Astrocyte of the spinal cord (primary cell): ENCODE data around the gene CLEC5A.

Source experiments
- DNase-seq: peaks from one replicate; pipeline ENCODE4 v3.0.0; 2011; ENCODE audit warnings: low read depth, low spot score
- H3K4me3 ChIP-seq: 2 replicates; pipeline ENCODE4 v1.5.1; 2011; ENCODE audit warnings: low read depth, mild to moderate bottlenecking, low read length, moderate library complexity
- in situ Hi-C: cut with HindIII; loops from 2 replicates; pipeline ENCODE4 v1.10.0; 2017; ENCODE audit warnings: low sequenced_read_pairs
- TF ChIP-seq, protein P1 (sequence below): IDR thresholded peaks from 2 replicates; pipeline ENCODE4 v1.5.1; 2012; ENCODE audit warnings: low read depth, mild to moderate bottlenecking, low read length, inconsistent platforms

The CLEC5A gene

DNA sequence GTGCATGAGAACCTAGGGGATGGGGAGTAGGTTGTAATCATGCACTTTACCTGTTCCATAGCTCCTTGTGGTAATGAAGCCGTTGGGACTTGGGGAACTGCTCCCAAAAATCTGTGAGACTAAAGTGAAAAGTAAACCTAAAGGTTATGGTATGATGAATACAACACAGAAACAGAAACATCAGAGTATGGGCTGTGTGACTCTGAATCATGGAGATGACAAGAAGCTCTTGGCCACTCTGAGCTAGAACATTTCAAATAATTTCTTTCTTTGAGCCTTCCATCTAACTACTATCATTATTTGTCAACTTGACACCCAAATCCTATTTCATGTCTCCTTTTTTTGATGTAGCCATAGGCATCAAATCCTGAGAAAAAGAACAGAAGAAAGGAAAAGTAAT lies 2.9 kb downstream of the CLEC5A start:
- in situ Hi-C loops: no loop called here
- H3K4me3 ChIP-seq: no peak overlapping the region
- TF ChIP-seq, protein P1, sequence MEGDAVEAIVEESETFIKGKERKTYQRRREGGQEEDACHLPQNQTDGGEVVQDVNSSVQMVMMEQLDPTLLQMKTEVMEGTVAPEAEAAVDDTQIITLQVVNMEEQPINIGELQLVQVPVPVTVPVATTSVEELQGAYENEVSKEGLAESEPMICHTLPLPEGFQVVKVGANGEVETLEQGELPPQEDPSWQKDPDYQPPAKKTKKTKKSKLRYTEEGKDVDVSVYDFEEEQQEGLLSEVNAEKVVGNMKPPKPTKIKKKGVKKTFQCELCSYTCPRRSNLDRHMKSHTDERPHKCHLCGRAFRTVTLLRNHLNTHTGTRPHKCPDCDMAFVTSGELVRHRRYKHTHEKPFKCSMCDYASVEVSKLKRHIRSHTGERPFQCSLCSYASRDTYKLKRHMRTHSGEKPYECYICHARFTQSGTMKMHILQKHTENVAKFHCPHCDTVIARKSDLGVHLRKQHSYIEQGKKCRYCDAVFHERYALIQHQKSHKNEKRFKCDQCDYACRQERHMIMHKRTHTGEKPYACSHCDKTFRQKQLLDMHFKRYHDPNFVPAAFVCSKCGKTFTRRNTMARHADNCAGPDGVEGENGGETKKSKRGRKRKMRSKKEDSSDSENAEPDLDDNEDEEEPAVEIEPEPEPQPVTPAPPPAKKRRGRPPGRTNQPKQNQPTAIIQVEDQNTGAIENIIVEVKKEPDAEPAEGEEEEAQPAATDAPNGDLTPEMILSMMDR: no peak
- DNase-seq: no peak

DNA sequence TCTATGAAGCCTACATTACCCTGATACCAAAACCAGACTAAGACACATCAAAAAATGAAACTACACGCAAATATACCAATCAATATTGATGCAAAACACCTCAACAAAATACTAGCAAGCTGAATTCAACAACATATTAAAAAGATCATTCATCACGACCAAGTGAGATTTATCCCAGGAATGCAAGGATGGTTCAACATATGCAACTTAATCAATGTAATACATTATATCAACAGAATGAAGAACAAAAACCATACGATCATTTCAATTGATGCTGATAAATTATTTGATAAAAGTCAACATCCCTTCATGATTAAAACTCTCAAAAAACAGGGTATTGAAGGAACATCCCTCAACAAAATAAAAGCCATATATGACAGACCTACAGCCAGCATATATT lies 5.7 kb downstream of the CLEC5A start:
- in situ Hi-C loops: no loop called here

DNA sequence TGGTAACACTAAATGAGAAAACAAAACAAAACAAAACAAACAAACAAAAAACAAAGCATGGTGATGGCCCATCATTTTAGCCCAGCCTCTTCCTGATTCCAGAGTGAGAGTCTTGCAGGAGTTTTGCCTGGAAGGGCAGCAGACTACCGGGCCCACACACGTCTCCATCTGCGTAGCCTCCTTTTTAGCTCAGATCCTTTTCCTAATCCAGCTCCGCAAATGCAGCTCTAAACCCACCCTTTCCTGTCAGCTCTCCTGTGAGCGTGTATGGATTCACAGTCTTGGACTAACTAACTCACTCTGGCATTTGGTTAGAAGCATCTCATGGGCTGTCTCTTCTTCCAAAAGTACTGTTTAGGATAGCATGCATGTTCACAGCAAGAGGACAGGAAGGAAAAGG lies 16.6 kb downstream of the CLEC5A start:
- in situ Hi-C loops: no loop called here
- no peak for DNase-seq
- H3K4me3 ChIP-seq: no peak overlapping the region
- TF ChIP-seq, protein P1: no peak

More for the DNA sequence above, 5.7 kb downstream of the CLEC5A start:
- no peak for DNase-seq
- H3K4me3 ChIP-seq: no peak overlapping the region
- TF ChIP-seq, protein P1: no peak

DNA sequence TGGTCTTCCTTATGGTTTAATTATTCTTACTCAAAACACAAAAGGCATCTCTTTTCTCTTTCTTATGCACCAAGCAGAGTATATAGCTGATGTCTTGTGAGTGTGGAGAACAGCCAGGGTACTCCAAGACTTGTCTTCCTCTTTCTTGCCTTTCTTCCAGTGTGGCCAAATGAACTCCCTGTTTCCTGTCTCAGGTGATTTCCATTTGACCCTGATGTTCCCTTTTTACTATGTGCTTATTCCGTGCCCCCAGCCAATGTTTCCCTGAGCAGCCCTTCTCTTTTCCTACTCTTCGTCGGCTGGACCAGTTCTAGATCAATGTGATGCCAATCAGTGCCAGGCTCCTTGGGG lies 18.0 kb downstream of the CLEC5A start:
- in situ Hi-C loops: no loop called here
- TF ChIP-seq, protein P1: no peak
- no peak for DNase-seq
- no peak overlapping the region for H3K4me3 ChIP-seq

DNA sequence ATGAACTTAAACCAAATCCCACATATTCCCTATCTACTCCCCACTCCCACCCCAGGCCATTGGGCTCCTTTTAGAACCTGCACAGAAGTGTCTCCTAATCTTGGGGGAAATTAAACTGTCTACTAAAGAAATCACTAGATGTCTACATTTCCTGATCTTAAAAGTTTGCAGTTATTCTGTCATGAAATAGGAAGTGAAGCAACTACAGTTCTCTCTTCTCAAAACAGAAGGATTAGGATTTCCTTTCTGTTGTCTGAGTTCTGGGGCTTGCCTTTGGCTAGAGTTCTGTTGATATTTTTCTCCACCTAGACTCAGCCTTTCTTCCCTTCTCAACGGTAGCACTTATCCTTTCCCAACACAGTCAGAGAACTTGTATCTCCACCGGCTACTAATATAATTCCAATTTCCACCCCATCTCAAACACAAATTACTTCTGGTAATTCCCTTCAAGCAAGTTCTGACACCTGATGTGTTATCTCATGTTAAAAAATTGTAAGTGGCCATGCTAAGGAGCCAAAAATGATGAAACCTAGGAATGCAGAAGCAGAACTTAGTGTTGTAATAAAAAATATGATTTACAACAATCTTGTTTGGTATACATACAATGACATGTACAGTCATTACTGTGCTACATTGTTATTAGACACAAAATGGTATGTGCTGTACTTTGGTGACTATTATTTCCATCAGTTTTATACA lies 18.5 kb downstream of the CLEC5A start:
- no peak for DNase-seq
- in situ Hi-C loops: no loop called here
- TF ChIP-seq, protein P1: no peak
- no peak overlapping the region for H3K4me3 ChIP-seq

DNA sequence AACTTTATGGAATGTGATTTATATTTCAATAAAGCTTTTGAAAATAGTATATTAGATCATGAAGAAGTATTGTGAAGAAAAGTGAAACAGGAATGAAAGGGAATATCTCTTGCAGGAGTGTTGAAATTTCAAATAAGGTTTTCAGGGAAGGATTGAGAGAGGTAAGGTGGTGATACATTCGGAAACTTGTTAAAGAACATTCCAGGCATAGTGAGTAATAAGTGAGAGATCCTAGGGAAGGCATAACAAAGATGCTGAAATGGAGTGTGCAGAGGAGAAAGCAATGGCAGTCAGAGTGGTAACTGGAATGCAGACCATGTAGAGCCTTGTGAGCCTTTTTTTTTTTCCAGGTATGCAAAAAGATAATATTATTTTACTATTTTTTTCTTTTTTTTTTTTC lies 26.5 kb downstream of the CLEC5A start:
- in situ Hi-C loops: no loop called here
- no peak for DNase-seq
- no peak overlapping the region for H3K4me3 ChIP-seq
- TF ChIP-seq, protein P1: no peak
